Measurements from ENCODE around the gene JAKMIP1. TPM values are rescaled to one million over a fixed set of nuclear protein-coding genes. Genes with fewer than 3 reads are reported as not detected.

Gene JAKMIP1
- total RNA-seq, 1 experiment from 2014 or later, result not detected

DNA sequence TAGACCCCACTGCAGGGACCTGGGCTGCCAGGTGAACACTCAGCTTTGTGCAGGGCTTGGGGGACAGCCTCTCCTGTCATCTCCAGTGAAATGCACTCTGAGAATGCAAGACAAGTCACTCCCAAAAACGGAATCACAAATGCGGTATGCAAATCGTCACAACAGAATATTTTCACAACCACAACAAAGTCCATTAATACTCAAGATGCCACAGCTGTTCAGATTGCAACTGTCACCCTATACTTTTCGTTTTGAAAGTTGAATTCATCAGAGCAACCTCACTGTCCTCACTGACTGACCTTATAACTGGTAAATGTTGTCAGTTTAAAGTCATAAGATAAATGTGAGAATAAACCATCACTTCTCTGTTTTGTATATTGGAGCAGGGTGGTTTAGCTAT, 16.6 kb downstream of the JAKMIP1 start:
- no peak for TF ChIP-seq SIN3A (IDR thresholded peaks at IDR 0.05; ENCODE audit: borderline replicate concordance, insufficient read depth, low read depth, low read length)
- no peak for TF ChIP-seq TCF7L2 (IDR thresholded peaks at IDR 0.05; ENCODE audit: low read depth, low read length)
- no peak for TF ChIP-seq POLR2AphosphoS5 (IDR thresholded peaks at IDR 0.05; ENCODE audit: low read depth, low read length)
- TF ChIP-seq, protein P1, sequence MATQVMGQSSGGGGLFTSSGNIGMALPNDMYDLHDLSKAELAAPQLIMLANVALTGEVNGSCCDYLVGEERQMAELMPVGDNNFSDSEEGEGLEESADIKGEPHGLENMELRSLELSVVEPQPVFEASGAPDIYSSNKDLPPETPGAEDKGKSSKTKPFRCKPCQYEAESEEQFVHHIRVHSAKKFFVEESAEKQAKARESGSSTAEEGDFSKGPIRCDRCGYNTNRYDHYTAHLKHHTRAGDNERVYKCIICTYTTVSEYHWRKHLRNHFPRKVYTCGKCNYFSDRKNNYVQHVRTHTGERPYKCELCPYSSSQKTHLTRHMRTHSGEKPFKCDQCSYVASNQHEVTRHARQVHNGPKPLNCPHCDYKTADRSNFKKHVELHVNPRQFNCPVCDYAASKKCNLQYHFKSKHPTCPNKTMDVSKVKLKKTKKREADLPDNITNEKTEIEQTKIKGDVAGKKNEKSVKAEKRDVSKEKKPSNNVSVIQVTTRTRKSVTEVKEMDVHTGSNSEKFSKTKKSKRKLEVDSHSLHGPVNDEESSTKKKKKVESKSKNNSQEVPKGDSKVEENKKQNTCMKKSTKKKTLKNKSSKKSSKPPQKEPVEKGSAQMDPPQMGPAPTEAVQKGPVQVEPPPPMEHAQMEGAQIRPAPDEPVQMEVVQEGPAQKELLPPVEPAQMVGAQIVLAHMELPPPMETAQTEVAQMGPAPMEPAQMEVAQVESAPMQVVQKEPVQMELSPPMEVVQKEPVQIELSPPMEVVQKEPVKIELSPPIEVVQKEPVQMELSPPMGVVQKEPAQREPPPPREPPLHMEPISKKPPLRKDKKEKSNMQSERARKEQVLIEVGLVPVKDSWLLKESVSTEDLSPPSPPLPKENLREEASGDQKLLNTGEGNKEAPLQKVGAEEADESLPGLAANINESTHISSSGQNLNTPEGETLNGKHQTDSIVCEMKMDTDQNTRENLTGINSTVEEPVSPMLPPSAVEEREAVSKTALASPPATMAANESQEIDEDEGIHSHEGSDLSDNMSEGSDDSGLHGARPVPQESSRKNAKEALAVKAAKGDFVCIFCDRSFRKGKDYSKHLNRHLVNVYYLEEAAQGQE (IDR thresholded peaks at IDR 0.05; ENCODE audit: insufficient read depth in 1 of 2, low read depth in 2 of 2, low read length in 1 of 2), result no peak
- TF ChIP-seq, protein P2, sequence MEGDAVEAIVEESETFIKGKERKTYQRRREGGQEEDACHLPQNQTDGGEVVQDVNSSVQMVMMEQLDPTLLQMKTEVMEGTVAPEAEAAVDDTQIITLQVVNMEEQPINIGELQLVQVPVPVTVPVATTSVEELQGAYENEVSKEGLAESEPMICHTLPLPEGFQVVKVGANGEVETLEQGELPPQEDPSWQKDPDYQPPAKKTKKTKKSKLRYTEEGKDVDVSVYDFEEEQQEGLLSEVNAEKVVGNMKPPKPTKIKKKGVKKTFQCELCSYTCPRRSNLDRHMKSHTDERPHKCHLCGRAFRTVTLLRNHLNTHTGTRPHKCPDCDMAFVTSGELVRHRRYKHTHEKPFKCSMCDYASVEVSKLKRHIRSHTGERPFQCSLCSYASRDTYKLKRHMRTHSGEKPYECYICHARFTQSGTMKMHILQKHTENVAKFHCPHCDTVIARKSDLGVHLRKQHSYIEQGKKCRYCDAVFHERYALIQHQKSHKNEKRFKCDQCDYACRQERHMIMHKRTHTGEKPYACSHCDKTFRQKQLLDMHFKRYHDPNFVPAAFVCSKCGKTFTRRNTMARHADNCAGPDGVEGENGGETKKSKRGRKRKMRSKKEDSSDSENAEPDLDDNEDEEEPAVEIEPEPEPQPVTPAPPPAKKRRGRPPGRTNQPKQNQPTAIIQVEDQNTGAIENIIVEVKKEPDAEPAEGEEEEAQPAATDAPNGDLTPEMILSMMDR (IDR thresholded peaks at IDR 0.05), result no peak
- CTCF ChIA-PET, result no interaction called here
- intact Hi-C loops (cut with micrococcal nuclease; ENCODE audit: unreplicated experiment), result no loop called here
- no peak for ATAC-seq
- no peak overlapping the region for H3K4me3 ChIP-seq (ENCODE audit: low read depth in 2 of 2, low read length in 2 of 2)
- no peak for DNase-seq (ENCODE audit: low read depth, low spot score)
- no peaks in the 10 kb centered on the region for H3K9me3 ChIP-seq (ENCODE audit: control insufficient read depth, insufficient read depth, low read depth, low read length)
- H3K27me3 ChIP-seq (ENCODE audit: control insufficient read depth, insufficient read depth, low read length), result no peaks in the 10 kb centered on the region
- H3K4me1 ChIP-seq (ENCODE audit: control insufficient read depth, insufficient read depth, low read length), result no peaks in the 10 kb centered on the region
- no peak overlapping the region for H3K27ac ChIP-seq (ENCODE audit: low read length)
- BruUV-seq (replicated peaks), result no TSS peak
- in situ Hi-C loops (cut with HindIII; ENCODE audit: low pct_unique_long_range_greater_than_20kb, low sequenced_read_pairs), result no loop called here
- no peaks in the 10 kb centered on the region for H3K36me3 ChIP-seq (ENCODE audit: control insufficient read depth, insufficient read depth, low read length)
- POLR2A ChIA-PET, result no interaction called here

DNA sequence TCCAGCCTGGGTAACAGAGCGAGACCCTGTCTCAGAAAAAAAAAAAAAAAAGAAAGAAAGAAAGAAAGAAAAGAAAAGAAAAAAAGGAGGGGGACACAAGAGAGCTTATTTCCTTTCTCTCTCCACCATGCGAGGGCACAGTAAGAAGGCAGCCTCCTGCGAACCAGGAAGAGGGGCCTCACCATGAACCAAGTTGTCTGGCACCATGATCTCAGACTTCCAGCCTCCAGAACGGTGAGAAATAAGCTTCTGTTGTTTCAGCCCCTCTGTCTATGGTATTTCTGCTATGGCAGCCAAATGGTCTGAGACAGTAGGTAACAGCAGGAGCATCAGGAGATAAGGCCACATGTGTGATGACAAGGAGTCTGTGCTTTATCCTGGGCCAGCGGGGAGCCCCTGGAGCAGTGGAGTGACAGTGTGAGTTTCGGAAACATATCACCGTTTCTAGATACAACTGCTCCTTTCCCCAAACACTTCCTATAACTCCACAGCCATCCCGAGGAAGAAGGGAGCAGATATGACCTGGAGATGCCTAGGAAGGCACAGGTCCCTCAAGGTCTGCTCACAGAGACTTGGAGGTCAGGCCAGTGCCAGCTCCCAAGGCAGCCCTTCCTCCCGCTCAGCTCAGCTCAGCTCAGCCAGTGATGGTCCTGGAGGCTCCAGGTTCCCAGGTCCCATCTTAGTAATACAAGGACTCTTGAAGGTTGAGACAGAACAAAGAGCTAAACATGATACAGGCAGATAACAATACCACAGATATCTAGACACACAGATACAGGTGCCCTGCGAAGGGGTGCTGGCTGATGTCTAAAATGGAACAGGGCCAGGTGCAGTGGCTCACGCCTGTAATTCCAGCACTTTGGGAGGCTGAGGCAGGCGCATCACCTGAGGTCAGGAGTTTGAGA, 17.7 kb downstream of the JAKMIP1 start:
- DNase-seq (ENCODE audit: low read depth, low spot score) (no peak), ATAC-seq (no peak)
- no TSS peak for BruUV-seq (replicated peaks)
- Histone ChIP-seq H3K36me3 (ENCODE audit: control insufficient read depth, insufficient read depth, low read length) (no peaks in the 10 kb centered on the region), H3K4me3 (ENCODE audit: low read depth in 2 of 2, low read length in 2 of 2) (no peak overlapping the region), H3K9me3 (ENCODE audit: control insufficient read depth, insufficient read depth, low read depth, low read length) (no peaks in the 10 kb centered on the region), H3K27ac (ENCODE audit: low read length) (no peak overlapping the region), H3K27me3 (ENCODE audit: control insufficient read depth, insufficient read depth, low read length) (no peaks in the 10 kb centered on the region), H3K4me1 (ENCODE audit: control insufficient read depth, insufficient read depth, low read length) (no peaks in the 10 kb centered on the region)
- intact Hi-C loops (cut with micrococcal nuclease; ENCODE audit: unreplicated experiment) (no loop called here), in situ Hi-C loops (cut with HindIII; ENCODE audit: low pct_unique_long_range_greater_than_20kb, low sequenced_read_pairs) (no loop called here)
- TF ChIP-seq SIN3A (IDR thresholded peaks at IDR 0.05; ENCODE audit: borderline replicate concordance, insufficient read depth, low read depth, low read length) (no peak), POLR2AphosphoS5 (IDR thresholded peaks at IDR 0.05; ENCODE audit: low read depth, low read length) (no peak), TCF7L2 (IDR thresholded peaks at IDR 0.05; ENCODE audit: low read depth, low read length) (no peak)
- TF ChIP-seq, protein P2 (IDR thresholded peaks at IDR 0.05), result no peak
- TF ChIP-seq, protein P1 (IDR thresholded peaks at IDR 0.05; ENCODE audit: insufficient read depth in 1 of 2, low read depth in 2 of 2, low read length in 1 of 2), result no peak
- ChIA-PET CTCF (no interaction called here), POLR2A (no interaction called here)
